HepG2 (cell line): ENCODE measurements around the gene GJC1. TPM values are rescaled to one million over a fixed set of nuclear protein-coding genes. Genes with fewer than 3 reads are reported as not detected.

Experiments
- ATAC-seq: fragments of 200-7000 bp; cut with Tn5 transposase; 3 replicates; pipeline ENCODE4 v1.9.1; 2020; ENCODE audit warnings: mild to moderate bottlenecking, moderate library complexity
- BruUV-seq: library from RNA; stranded (reverse); fragments of 400-500 nt; replicated peaks from 2 replicates; lab custom pipeline; 2021; lab: Mats Ljungman, UMichigan
- CTCF ChIA-PET: fragments of 300-600 bp; formaldehyde crosslinking; extraction: SDS; loops from one replicate; lab custom pipeline; 2021; ENCODE audit warnings: low total read pairs, inconsistent platforms, low intra/inter-chr PET ratio; lab: Yijun Ruan, JAX
- POLR2A ChIA-PET: fragments of 350-600 bp; sonication (Branson Sonifier 250); formaldehyde crosslinking; loops from one replicate; lab custom pipeline; 2020; ENCODE audit warnings: antibody characterized with exemption, inconsistent platforms; lab: Yijun Ruan, JAX
- DNase-seq: peaks from one replicate; pipeline ENCODE4 v3.0.0-alpha.2; 2015; ENCODE audit warnings: low spot score
- FAIRE-seq: peaks from 3 replicates; lab custom pipeline; 2011; peaks lifted over from hg19 to GRCh38; lab: Jason Lieb, UNC
- H2AFZ ChIP-seq: one replicate; pipeline ENCODE4 v1.6.1; 2011; ENCODE audit warnings: low read length, inconsistent platforms
- H3K27ac ChIP-seq: fragments of 300-600 bp; 3 replicates; pipeline ENCODE4 v1.8.0; 2011; ENCODE audit warnings: mixed run types, mild to moderate bottlenecking, mixed read lengths, low read length, inconsistent platforms; ENCODE audit not compliant: insufficient read depth; ENCODE audit errors: extremely low read length
- H3K27me3 ChIP-seq, 2 experiments: fragments of 200-600 bp in 1 of 2; 2 replicates in 1 of 2; 3 replicates in 1 of 2; pipeline versions ENCODE4 v1.6.0 to v1.8.0; 2011; ENCODE audit warnings: low read length in 2 of 2, mild to moderate bottlenecking in 2 of 2, moderate library complexity in 2 of 2, inconsistent platforms in 1 of 2; ENCODE audit not compliant: insufficient read depth in 2 of 2, control insufficient read depth in 1 of 2
- H3K36me3 ChIP-seq, 2 experiments: fragments of 200-600 bp in 1 of 2; replicated peaks in 1 of 2; 2 replicates in 1 of 2; 3 replicates in 1 of 2; pipeline versions ENCODE4 v1.5.1 to v1.8.0; 2011; ENCODE audit warnings: low read length in 2 of 2, inconsistent platforms in 1 of 2; ENCODE audit not compliant: insufficient read depth in 2 of 2, control insufficient read depth in 1 of 2
- H3K4me1 ChIP-seq: 2 replicates; pipeline ENCODE4 v1.5.1; 2012; ENCODE audit warnings: low read length, inconsistent platforms; ENCODE audit not compliant: insufficient read depth
- H3K4me2 ChIP-seq: 2 replicates; pipeline ENCODE4 v1.6.0; 2011; ENCODE audit warnings: low read depth, low read length, inconsistent platforms
- H3K4me3 ChIP-seq, 3 experiments: fragments of 200-600 bp in 1 of 3; sonication (generic), shearing (Covaris generic) in 1 of 3; replicated peaks in 1 of 3; 2 replicates each; pipeline ENCODE4 v1.5.1; 2011 to 2016; ENCODE audit warnings: low read length in 3 of 3, inconsistent platforms in 2 of 3, low read depth in 2 of 3, mild to moderate bottlenecking in 2 of 3, control low read depth in 1 of 3, mixed read lengths in 1 of 3; ENCODE audit not compliant: insufficient read depth in 1 of 3
- H3K79me2 ChIP-seq: one replicate; pipeline ENCODE4 v1.6.1; 2011; ENCODE audit warnings: low read length, inconsistent platforms; ENCODE audit not compliant: insufficient read depth
- H3K9ac ChIP-seq: 2 replicates; pipeline ENCODE4 v1.6.0; 2011; ENCODE audit warnings: mild to moderate bottlenecking, low read depth, low read length, inconsistent platforms; ENCODE audit not compliant: insufficient read depth
- H3K9me3 ChIP-seq: 2 replicates; pipeline ENCODE4 v1.5.1; 2012; ENCODE audit warnings: mild to moderate bottlenecking, low read length
- H4K20me1 ChIP-seq: 2 replicates; pipeline ENCODE4 v1.6.0; 2011; ENCODE audit warnings: inconsistent platforms, mild to moderate bottlenecking, low read length, moderate library complexity; ENCODE audit not compliant: insufficient read depth
- ELF3 ChIP-seq: IDR thresholded peaks from 2 replicates; pipeline ENCODE4 v1.6.1; 2016; ENCODE audit warnings: missing genetic modification reagents, missing compliant biosample characterization
- ETV5 ChIP-seq: IDR thresholded peaks from 2 replicates; pipeline ENCODE4 v1.6.1; 2018; ENCODE audit warnings: missing biosample characterization, missing genetic modification reagents, inconsistent platforms, borderline replicate concordance
- HNF1B ChIP-seq: sonication (generic); formaldehyde crosslinking; IDR thresholded peaks from 2 replicates; pipeline ENCODE4 v1.5.1; 2020; ENCODE audit warnings: mild to moderate bottlenecking, moderate library complexity, missing genetic modification reagents
- POLR2G ChIP-seq: fragments of 200-400 bp; formaldehyde crosslinking; IDR thresholded peaks from 2 replicates; pipeline ENCODE4 v1.6.1; 2018; ENCODE audit warnings: mild to moderate bottlenecking, low read depth, low read length, moderate library complexity
- RARA ChIP-seq: IDR thresholded peaks from 2 replicates; pipeline ENCODE4 v1.6.1; 2016; ENCODE audit warnings: missing genetic modification reagents, missing compliant biosample characterization
- SNAPC2 ChIP-seq: sonication (generic); formaldehyde crosslinking; IDR thresholded peaks from 2 replicates; pipeline ENCODE4 v1.8.1; 2022; ENCODE audit warnings: mild to moderate bottlenecking, missing genetic modification reagents
- SNAPC5 ChIP-seq: sonication (generic); formaldehyde crosslinking; IDR thresholded peaks from 2 replicates; pipeline ENCODE4 v1.8.1; 2023; ENCODE audit warnings: mild to moderate bottlenecking, missing genetic modification reagents, borderline replicate concordance
- ZBED4 ChIP-seq: sonication (generic); formaldehyde crosslinking; IDR thresholded peaks from 2 replicates; pipeline ENCODE4 v1.4.0; 2020; ENCODE audit warnings: missing genetic modification reagents, borderline replicate concordance
- ZNF691 ChIP-seq: sonication (generic); formaldehyde crosslinking; IDR thresholded peaks from 2 replicates; pipeline ENCODE4 v1.4.0; 2020; ENCODE audit warnings: missing genetic modification reagents, low read depth, mild to moderate bottlenecking, borderline replicate concordance
- WGBS: methylation state at CpG from one replicate; pipeline ENCODE4 v1.1.6; 2017; ENCODE audit warnings: low lambda C conversion rate; 5-methylcytosine and 5-hydroxymethylcytosine counted together
- in situ Hi-C: cut with HindIII; loops from 2 replicates; pipeline ENCODE4 v1.10.0; 2017; ENCODE audit warnings: low pct_unique_long_range_greater_than_20kb; ENCODE audit not compliant: extremely low pct_ligation_motif_present
- intact Hi-C: fragments of 100-400 bp; cut with micrococcal nuclease; formaldehyde crosslinking; loops from one replicate; pipeline ENCODE4 v1.10.0; 2022; ENCODE audit not compliant: unreplicated experiment
- polyA plus RNA-seq, 8 experiments: library from polyadenylated mRNA; depleted of rRNA in 3 of 8; stranded (reverse) in 7 of 8; unstranded in 1 of 8; fragments of >200 nt; fragmentation: Illumina TruSeq in 4 of 8; extraction: Trizol in 4 of 8; gene quantifications; 2 replicates each; pipeline versions ENCODE4 v1.2.1 to v1.2.3, GENCODE V29; 2011 to 2016; ENCODE audit warnings: low read depth in 4 of 8, missing spikeins in 1 of 8, mixed read lengths in 1 of 8; ENCODE audit not compliant: insufficient read depth in 1 of 8
- total RNA-seq, 5 experiments: library from RNA; depleted of rRNA; stranded (reverse); fragments of >200 nt; fragmentation: Illumina TruSeq; extraction: Trizol; gene quantifications; 2 replicates each; pipeline ENCODE4 v1.2.3, GENCODE V29; 2016; ENCODE audit warnings: low read depth in 1 of 5

GJC1 gene
- total and polyA plus RNA-seq, 2 of the 13 experiments (the other 11 are each of a cell fraction or from before 2014, with no cell fraction given), result 1.7 TPM

GRCh38 chr17:44752953-44753861, 76.9 kb downstream of the GJC1 start:
- no peak overlapping the region for H3K4me3 ChIP-seq
- H3K9me3 ChIP-seq, result no peaks in the 10 kb centered on the region
- H3K79me2 ChIP-seq, result no peaks in the 10 kb centered on the region
- peaks cover 5 to 8% of the 10 kb centered on the region in 2 experiments; a peak in 4 of 5 replicates for H3K36me3 ChIP-seq
- H2AFZ ChIP-seq, result peak overlapping the region; percentile 4
- FAIRE-seq, result peak; percentile 58
- DNase-seq, result peak; percentile 46
- no peaks in the 10 kb centered on the region for H4K20me1 ChIP-seq
- BruUV-seq, result no TSS peak
- H3K27me3 ChIP-seq, result peaks cover 5 to 15% of the 10 kb centered on the region in 2 experiments
- H3K27ac ChIP-seq, result no peak overlapping the region
- peaks cover 16% of the 10 kb centered on the region for H3K4me1 ChIP-seq
- in situ Hi-C loops (no loop called here), intact Hi-C loops (no loop called here)
- POLR2A ChIA-PET, result interaction anchor here (1.0 kb wide), 1 partner anchor 22 kb away, joined by 5 read pairs; no protein-coding TSS in a partner anchor
- CTCF ChIA-PET, result no interaction called here
- WGBS, result 44% methylated on average over 10 of the region's 17 CpGs
- H3K4me2 ChIP-seq, result peak overlapping the region; percentile 46
- no peak overlapping the region for H3K9ac ChIP-seq
- peak; percentile 69 for ATAC-seq
- TF ChIP-seq POLR2G, result peak; percentile 51
- 0 out of 2 replicates have a peak, but pooled peaks have one; percentile 11 for TF ChIP-seq RARA (CRISPR knock-in tag)
- no peak for TF ChIP-seq ZBED4 (CRISPR knock-in tag)
- TF ChIP-seq ZNF691 (CRISPR knock-in tag), result peak; percentile 59; the same call in 1 of the 2 replicates
- TF ChIP-seq ELF3 (CRISPR knock-in tag), result peak; percentile 48
- peak; percentile 98 for TF ChIP-seq SNAPC2 (CRISPR knock-in tag)
- TF ChIP-seq HNF1B (CRISPR knock-in tag), result peak; percentile 44; the same call in 1 of the 2 replicates
- TF ChIP-seq SNAPC5 (CRISPR knock-in tag), result 0 out of 2 replicates have a peak, but pooled peaks have one; percentile 16
- TF ChIP-seq ETV5, result peak; percentile 74
